Calu3 (cell line): ENCODE measurements around the gene ZNF738. TPM values are rescaled to one million over a fixed set of nuclear protein-coding genes. Genes with fewer than 3 reads are reported as not detected.
A peak's percentile ranks its signal among the peaks of the same experiment; 100 is the strongest.

Experiments used
- BruUV-seq: library from RNA; stranded (reverse); fragments of 400-500 nt; replicated peaks from 2 replicates; lab custom pipeline; 2021; lab: Mats Ljungman, UMichigan
- CTCF ChIA-PET: fragments of 300-600 bp; sonication (Branson Sonifier 250); formaldehyde crosslinking; loops from one replicate; lab custom pipeline; 2022; ENCODE audit warnings: antibody characterized with exemption; lab: Charles Lee
- DNase-seq: peaks from one replicate; pipeline ENCODE4 v3.0.0; 2022
- H3K27ac Mint-ChIP-seq: one replicate; pipeline ENCODE4 v1.8.0; 2022; ENCODE audit warnings: mixed read lengths; ENCODE audit not compliant: unreplicated experiment
- H3K27me3 Mint-ChIP-seq: one replicate; pipeline ENCODE4 v1.8.0; 2022; ENCODE audit warnings: mixed read lengths; ENCODE audit not compliant: unreplicated experiment
- H3K36me3 Mint-ChIP-seq: one replicate; pipeline ENCODE4 v1.8.0; 2022; ENCODE audit warnings: mild to moderate bottlenecking, moderate library complexity, mixed read lengths; ENCODE audit not compliant: insufficient read depth, unreplicated experiment
- H3K4me1 Mint-ChIP-seq: one replicate; pipeline ENCODE4 v1.8.0; 2022; ENCODE audit warnings: mild to moderate bottlenecking, low read depth, mixed read lengths; ENCODE audit not compliant: unreplicated experiment
- H3K4me3 Mint-ChIP-seq: one replicate; pipeline ENCODE4 v1.8.0; 2022; ENCODE audit warnings: mild to moderate bottlenecking, low read depth, moderate library complexity, mixed read lengths; ENCODE audit not compliant: unreplicated experiment
- H3K9me3 Mint-ChIP-seq: one replicate; pipeline ENCODE4 v1.8.0; 2022; ENCODE audit warnings: low read depth, mixed read lengths; ENCODE audit not compliant: unreplicated experiment
- CTCF ChIP-seq: fragments of 200-600 bp; IDR thresholded peaks from one replicate; pipeline ENCODE4 v1.8.0; 2022; ENCODE audit warnings: antibody characterized with exemption; ENCODE audit not compliant: unreplicated experiment
- intact Hi-C: fragments of 100-400 bp; cut with micrococcal nuclease; formaldehyde crosslinking; loops from one replicate; pipeline ENCODE4 v1.10.0; 2022; ENCODE audit not compliant: unreplicated experiment
- total RNA-seq: library from RNA; stranded (reverse); gene quantifications from 2 replicates; pipeline ENCODE4 v1.2.3, GENCODE V29; 2022

The ZNF738 gene
- total RNA-seq, 1 experiment from 2014 or later: 8.2 TPM

DNA sequence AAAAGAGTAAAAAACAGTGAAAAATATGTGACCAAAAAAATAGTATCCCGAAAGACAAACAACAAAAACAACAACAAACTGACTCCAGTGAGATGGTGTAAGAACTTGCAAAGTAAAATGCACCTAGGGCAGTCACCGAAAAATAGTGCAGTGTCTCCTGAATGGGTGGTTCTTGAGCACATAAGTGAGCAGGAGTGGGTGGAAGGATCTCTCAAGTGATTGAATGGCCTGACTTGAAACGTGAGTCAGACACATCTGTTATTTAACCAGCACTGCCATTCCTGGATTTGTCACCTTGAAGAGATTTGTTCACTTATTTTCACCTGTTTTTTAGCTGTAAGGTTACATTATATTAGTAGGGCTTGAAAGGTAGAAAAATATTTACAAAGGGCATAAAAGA is 3.5 kb downstream of the ZNF738 start:
- no peak overlapping the region for H3K4me3 Mint-ChIP-seq
- peaks cover 26% of the 10 kb centered on the region for H3K36me3 Mint-ChIP-seq
- H3K9me3 Mint-ChIP-seq: peaks cover 3% of the 10 kb centered on the region
- CTCF ChIA-PET: no interaction called here
- H3K27ac Mint-ChIP-seq: no peak overlapping the region
- TF ChIP-seq CTCF: no peak
- no peaks in the 10 kb centered on the region for H3K27me3 Mint-ChIP-seq
- no peak for DNase-seq
- BruUV-seq: TSS peak; percentile 14
- H3K4me1 Mint-ChIP-seq: no peaks in the 10 kb centered on the region
- intact Hi-C loops: no loop called here

GRCh38 chr19:21383980-21384582 is 25.3 kb downstream of the ZNF738 start:
- H3K36me3 Mint-ChIP-seq: no peaks in the 10 kb centered on the region
- CTCF ChIA-PET: no interaction called here
- no peak for DNase-seq
- H3K4me3 Mint-ChIP-seq: no peak overlapping the region
- BruUV-seq: no TSS peak
- TF ChIP-seq CTCF: no peak
- intact Hi-C loops: no loop called here
- H3K27ac Mint-ChIP-seq: no peak overlapping the region
- no peaks in the 10 kb centered on the region for H3K27me3 Mint-ChIP-seq
- no peaks in the 10 kb centered on the region for H3K4me1 Mint-ChIP-seq
- H3K9me3 Mint-ChIP-seq: peaks cover 5% of the 10 kb centered on the region

DNA sequence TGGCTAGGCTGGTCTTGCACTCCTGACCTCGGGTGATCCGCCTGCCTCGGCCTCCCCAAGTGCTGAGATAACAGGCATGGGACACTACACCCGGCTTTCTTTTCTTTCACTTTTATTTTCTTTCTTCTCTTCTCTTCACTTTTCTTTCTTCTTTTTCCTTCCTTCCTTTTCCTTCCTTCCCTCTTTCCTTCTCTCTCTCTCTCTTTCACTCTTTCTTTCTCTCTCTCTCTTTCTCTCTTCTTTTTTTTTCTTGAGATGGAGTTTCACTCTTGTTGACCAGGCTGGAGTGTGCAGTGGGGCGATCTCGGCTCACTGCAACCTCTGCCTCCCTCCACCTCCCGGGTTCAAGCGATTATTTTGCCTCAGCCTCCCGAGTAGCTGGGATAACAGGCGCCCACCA is 37.3 kb downstream of the ZNF738 start:
- H3K9me3 Mint-ChIP-seq: peaks cover 4% of the 10 kb centered on the region

GRCh38 chr19:21396893-21397572 is 38.2 kb downstream of the ZNF738 start, which contains the start of gene ZNF493:
Gene ZNF493, plus strand, starts transcription at chr19:21397133. Its CDS starts 105 bp downstream, at chr19:21397238.
- no peaks in the 10 kb centered on the region for H3K27me3 Mint-ChIP-seq
- TF ChIP-seq CTCF: no peak
- H3K27ac Mint-ChIP-seq: peak within 1 kb of the TSS; percentile 83
- intact Hi-C loops: no loop called here
- peaks cover 4% of the 10 kb centered on the region for H3K9me3 Mint-ChIP-seq
- BruUV-seq: no TSS peak
- no peaks in the 10 kb centered on the region for H3K4me1 Mint-ChIP-seq
- CTCF ChIA-PET: interaction anchor here (0.7 kb wide), 1 partner anchor 68 kb away, joined by 3 read pairs; the partner anchor contains the start of gene ZNF708
- peak within 1 kb of the TSS; percentile 93 for H3K4me3 Mint-ChIP-seq
- H3K36me3 Mint-ChIP-seq: peaks cover 21% of the 10 kb centered on the region
- DNase-seq: peak; percentile 85

More for the DNA sequence above, 37.3 kb downstream of the ZNF738 start:
- intact Hi-C loops: no loop called here
- Mint-ChIP-seq H3K27ac (no peak overlapping the region), H3K4me1 (no peaks in the 10 kb centered on the region), H3K36me3 (peaks cover 21% of the 10 kb centered on the region), H3K4me3 (no peak overlapping the region), H3K27me3 (no peaks in the 10 kb centered on the region)
- no peak for DNase-seq
- CTCF ChIA-PET: no interaction called here
- no TSS peak for BruUV-seq
- TF ChIP-seq CTCF: no peak
